Regular cardiac myocyte (primary cell): ENCODE data around the gene KIF24. TPM values are rescaled to one million over a fixed set of nuclear protein-coding genes. Genes with fewer than 3 reads are reported as not detected.

ENCODE experiments used
- total RNA-seq: library from RNA; depleted of rRNA; stranded (reverse); fragments of >200 nt; gene quantifications from 2 replicates; pipeline ENCODE4 v1.2.3, GENCODE V29; 2014

KIF24 gene, protein sequence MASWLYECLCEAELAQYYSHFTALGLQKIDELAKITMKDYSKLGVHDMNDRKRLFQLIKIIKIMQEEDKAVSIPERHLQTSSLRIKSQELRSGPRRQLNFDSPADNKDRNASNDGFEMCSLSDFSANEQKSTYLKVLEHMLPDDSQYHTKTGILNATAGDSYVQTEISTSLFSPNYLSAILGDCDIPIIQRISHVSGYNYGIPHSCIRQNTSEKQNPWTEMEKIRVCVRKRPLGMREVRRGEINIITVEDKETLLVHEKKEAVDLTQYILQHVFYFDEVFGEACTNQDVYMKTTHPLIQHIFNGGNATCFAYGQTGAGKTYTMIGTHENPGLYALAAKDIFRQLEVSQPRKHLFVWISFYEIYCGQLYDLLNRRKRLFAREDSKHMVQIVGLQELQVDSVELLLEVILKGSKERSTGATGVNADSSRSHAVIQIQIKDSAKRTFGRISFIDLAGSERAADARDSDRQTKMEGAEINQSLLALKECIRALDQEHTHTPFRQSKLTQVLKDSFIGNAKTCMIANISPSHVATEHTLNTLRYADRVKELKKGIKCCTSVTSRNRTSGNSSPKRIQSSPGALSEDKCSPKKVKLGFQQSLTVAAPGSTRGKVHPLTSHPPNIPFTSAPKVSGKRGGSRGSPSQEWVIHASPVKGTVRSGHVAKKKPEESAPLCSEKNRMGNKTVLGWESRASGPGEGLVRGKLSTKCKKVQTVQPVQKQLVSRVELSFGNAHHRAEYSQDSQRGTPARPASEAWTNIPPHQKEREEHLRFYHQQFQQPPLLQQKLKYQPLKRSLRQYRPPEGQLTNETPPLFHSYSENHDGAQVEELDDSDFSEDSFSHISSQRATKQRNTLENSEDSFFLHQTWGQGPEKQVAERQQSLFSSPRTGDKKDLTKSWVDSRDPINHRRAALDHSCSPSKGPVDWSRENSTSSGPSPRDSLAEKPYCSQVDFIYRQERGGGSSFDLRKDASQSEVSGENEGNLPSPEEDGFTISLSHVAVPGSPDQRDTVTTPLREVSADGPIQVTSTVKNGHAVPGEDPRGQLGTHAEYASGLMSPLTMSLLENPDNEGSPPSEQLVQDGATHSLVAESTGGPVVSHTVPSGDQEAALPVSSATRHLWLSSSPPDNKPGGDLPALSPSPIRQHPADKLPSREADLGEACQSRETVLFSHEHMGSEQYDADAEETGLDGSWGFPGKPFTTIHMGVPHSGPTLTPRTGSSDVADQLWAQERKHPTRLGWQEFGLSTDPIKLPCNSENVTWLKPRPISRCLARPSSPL (N-terminal part only)
- 0.85 and 2.7 TPM in 2 replicates for total RNA-seq

DNA sequence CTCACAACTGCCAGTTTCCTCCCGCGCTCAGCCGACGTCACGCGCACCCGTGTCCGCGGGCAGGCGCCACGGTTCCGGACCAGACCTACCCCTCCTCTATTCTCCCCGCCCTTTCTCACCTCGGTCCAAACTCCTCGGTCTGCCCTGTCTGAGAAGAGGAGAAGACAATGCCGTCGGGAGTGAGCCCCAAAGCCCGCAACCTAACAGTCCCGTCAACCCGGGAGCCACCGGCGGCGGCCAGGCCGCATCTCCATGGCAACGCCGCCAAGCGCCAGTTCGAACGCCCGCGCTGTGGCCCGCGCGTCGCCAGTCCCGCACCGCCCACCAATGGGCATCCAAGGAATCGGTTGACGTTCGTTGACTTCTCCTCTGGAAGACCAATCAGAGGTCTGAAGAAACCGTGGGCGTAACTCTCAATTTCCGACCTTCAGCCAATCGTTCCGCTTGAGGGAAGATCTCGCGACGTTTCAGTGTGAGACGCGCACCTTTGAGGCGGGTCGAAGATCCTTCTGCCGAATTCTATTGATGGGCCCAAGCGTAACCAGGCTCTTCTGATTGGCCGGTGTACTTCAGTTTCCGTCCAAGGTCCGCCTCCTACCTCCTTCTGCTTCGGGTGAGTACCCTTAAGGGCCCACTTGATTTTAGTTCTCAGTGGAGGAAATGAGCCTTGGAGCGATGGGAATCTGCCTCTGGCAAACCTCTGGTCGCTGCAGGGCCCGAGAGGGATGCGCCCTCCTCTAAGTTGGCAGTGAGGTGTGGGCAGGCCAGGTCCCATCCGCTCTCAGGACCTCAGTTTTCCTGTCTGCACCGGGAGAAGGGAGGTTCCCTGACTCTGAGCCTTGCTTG, at the start of gene KIF24, which contains the start of gene NUDT2:
TSS of gene KIF24 (minus strand) at position 282 of the 846 bp plus-strand sequence. CDS start 17,922 bp downstream, outside the sequence.
TSS of gene NUDT2 (plus strand) at position 583 of the 846 bp plus-strand sequence. CDS start 9,471 bp downstream, outside the sequence.

DNA sequence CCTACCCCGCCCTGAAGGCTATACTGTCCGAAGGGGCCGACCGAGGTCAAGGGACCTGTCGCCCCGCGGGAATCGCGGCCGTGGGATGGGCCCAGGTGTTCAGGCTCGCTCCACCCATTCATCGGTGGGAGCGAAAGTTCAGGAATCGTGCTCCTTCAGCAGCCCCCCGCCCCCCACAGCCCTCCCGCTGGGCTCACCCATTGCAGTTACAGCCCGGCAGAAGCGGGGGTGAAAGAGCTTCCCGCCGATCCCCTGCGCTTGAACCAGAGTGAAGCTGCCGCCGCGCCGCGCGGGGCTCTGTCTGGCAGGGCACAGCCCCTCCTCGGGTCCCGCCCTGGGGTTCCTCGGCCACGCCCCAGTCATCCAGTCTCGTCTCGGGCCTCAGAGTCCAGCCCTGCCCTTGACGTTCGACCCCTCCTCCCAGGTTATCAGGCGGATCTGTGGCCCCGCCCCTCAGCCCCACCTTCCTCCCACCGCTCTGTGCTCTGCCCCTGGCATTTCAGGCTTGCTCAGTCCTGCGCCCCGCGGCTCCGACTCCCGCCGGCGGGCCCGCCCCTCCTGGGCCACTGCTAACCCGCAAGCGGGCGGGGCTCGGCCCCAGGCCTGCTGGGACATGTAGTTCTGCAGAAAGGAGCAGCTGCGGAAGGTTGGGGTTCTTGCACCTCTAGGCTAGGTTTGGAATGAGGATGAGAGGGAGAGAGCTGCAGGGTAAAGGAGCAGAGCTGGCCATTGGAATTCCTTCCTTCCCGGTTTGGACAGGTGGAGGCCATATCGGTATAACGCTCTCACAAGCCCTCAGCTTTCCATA, 47.7 kb upstream of the KIF24 start, which contains the start of gene MYORG:
TSS of gene MYORG (minus strand) at position 303 of the 808 bp plus-strand sequence. CDS start 3,955 bp downstream, outside the sequence.

Other genes starting within 250 kb of the KIF24 start
- gene DCAF12, start 202.6 kb downstream of the KIF24 start, total RNA-seq = 9.3 and 12.8 TPM in 2 replicates
- gene UBAP1, start 150.2 kb downstream of the KIF24 start, total RNA-seq = 27.9 and 31.8 TPM in 2 replicates
- gene NUDT2, start 301 bp upstream of the KIF24 start, total RNA-seq = 27.9 and 42.4 TPM in 2 replicates
- 1.4 and 1.5 TPM in 2 replicates for gene MYORG, start 47.6 kb upstream of the KIF24 start, total RNA-seq
- 8.6 and 9.3 TPM in 2 replicates for gene FAM219A, start 129.3 kb upstream of the KIF24 start, total RNA-seq
- 0.28 TPM in 1 of 2 replicates, not detected in the other for gene DNAI1, start 129.5 kb upstream of the KIF24 start, total RNA-seq
- gene ENHO, start 193.7 kb upstream of the KIF24 start, total RNA-seq = 0.28 TPM in 1 of 2 replicates, not detected in the other